Liver (tissue), 9 donors: ENCODE results near the gene CHRNE. TPM values are rescaled to one million over a fixed set of nuclear protein-coding genes. Genes with fewer than 3 reads are reported as not detected.

Experiments
- DNase-seq: peaks from one replicate; pipeline ENCODE4 v3.0.0-alpha.2; 2017; ENCODE audit warnings: low spot score
- H3K27ac ChIP-seq, 2 donors: one replicate each; pipeline ENCODE4 v1.7.0; 2013; ENCODE audit warnings: inconsistent platforms in 2 of 2, low read length in 2 of 2, control low read depth in 1 of 2, low read depth in 1 of 2, mild to moderate bottlenecking in 1 of 2
- H3K27me3 ChIP-seq, 4 donors: one replicate each; pipeline versions ENCODE4 v1.6.1 to v1.7.0; 2013; ENCODE audit warnings: low read length in 3 of 4, inconsistent platforms in 1 of 4, mild to moderate bottlenecking in 1 of 4, moderate library complexity in 1 of 4; ENCODE audit not compliant: control insufficient read depth in 4 of 4, insufficient read depth in 4 of 4
- H3K36me3 ChIP-seq, 4 donors: one replicate each; pipeline versions ENCODE4 v1.6.1 to v1.7.0; 2013; ENCODE audit warnings: low read length in 3 of 4, mild to moderate bottlenecking in 3 of 4, low read depth in 1 of 4, moderate library complexity in 1 of 4; ENCODE audit not compliant: control insufficient read depth in 4 of 4, insufficient read depth in 3 of 4
- H3K4me1 ChIP-seq, 4 donors: one replicate each; pipeline versions ENCODE4 v1.6.1 to v1.7.0; 2013; ENCODE audit warnings: low read length in 3 of 4, mild to moderate bottlenecking in 3 of 4, moderate library complexity in 1 of 4; ENCODE audit not compliant: control insufficient read depth in 4 of 4, insufficient read depth in 4 of 4
- H3K4me3 ChIP-seq, 3 donors: one replicate each; pipeline versions ENCODE4 v1.6.1 to v1.7.0; 2013; ENCODE audit warnings: low read length in 3 of 3, control low read depth in 1 of 3, low read depth in 1 of 3, mild to moderate bottlenecking in 1 of 3
- H3K9ac ChIP-seq, 2 donors: one replicate each; pipeline ENCODE4 v1.7.0; 2013; ENCODE audit warnings: low read length in 2 of 2, mild to moderate bottlenecking in 2 of 2, moderate library complexity in 2 of 2, control low read depth in 1 of 2, low read depth in 1 of 2
- H3K9me3 ChIP-seq, 4 donors: one replicate each; pipeline versions ENCODE4 v1.6.1 to v1.7.0; 2013; ENCODE audit warnings: low read length in 3 of 4; ENCODE audit not compliant: control insufficient read depth in 4 of 4
- FOXA1 ChIP-seq: IDR thresholded peaks from 2 replicates; pipeline ENCODE4 v1.6.1; 2016; ENCODE audit warnings: antibody characterized with exemption
- FOXA2 ChIP-seq: IDR thresholded peaks from 2 replicates; pipeline ENCODE4 v1.6.1; 2016; ENCODE audit warnings: antibody characterized with exemption
- GABPA ChIP-seq, 2 donors: IDR thresholded peaks in 1 of 2; conservative IDR thresholded peaks in 1 of 2; 2 replicates each; pipeline ENCODE4 v1.6.1; 2016; ENCODE audit warnings: antibody characterized with exemption in 2 of 2, mild to moderate bottlenecking in 1 of 2, moderate library complexity in 1 of 2
- HNF4A ChIP-seq, 2 donors: conservative IDR thresholded peaks; 2 replicates each; pipeline ENCODE4 v1.6.1; 2016; ENCODE audit warnings: antibody characterized with exemption in 2 of 2, mild to moderate bottlenecking in 2 of 2
- JUND ChIP-seq, 2 donors: IDR thresholded peaks; 2 replicates each; pipeline ENCODE4 v1.6.1; 2016; ENCODE audit warnings: antibody characterized with exemption in 2 of 2
- NR2F2 ChIP-seq: IDR thresholded peaks from 2 replicates; pipeline ENCODE4 v1.6.1; 2016; ENCODE audit warnings: antibody characterized with exemption
- RAD21 ChIP-seq, 2 donors: IDR thresholded peaks; 2 replicates each; pipeline ENCODE4 v1.6.1; 2016; ENCODE audit warnings: antibody characterized with exemption in 2 of 2, mild to moderate bottlenecking in 2 of 2
- RXRA ChIP-seq, 2 donors: IDR thresholded peaks; 2 replicates each; pipeline ENCODE4 v1.6.1; 2017 to 2018; ENCODE audit warnings: antibody characterized with exemption in 2 of 2, mild to moderate bottlenecking in 1 of 2
- YY1 ChIP-seq: IDR thresholded peaks from 2 replicates; pipeline ENCODE4 v1.6.1; 2016; ENCODE audit warnings: antibody characterized with exemption, mild to moderate bottlenecking
- WGBS: extraction: QIAGEN DNeasy Blood & Tissue Kit; methylation state at CpG from one replicate; pipeline ENCODE4 v1.1.7; 2013; 5-methylcytosine and 5-hydroxymethylcytosine counted together
- polyA plus RNA-seq, 2 donors: library from polyadenylated mRNA; stranded (reverse) in 1 of 2; unstranded in 1 of 2; fragments of 200-250 nt in 1 of 2; fragments of >200 nt in 1 of 2; fragmentation: Nextera tagmentation in 1 of 2; extraction: Ambion mirVana in 1 of 2; gene quantifications; one replicate each; pipeline versions ENCODE4 v1.2.1 to v1.2.3, GENCODE V29; 2013 to 2015
- total RNA-seq, 2 donors: library from RNA; depleted of rRNA; stranded (reverse); fragments of >200 nt; gene quantifications; one replicate each; pipeline ENCODE4 v1.2.3, GENCODE V29; 2014
- TF ChIP-seq, protein P1 (sequence below): IDR thresholded peaks from 2 replicates; pipeline ENCODE4 v1.6.1; 2016; ENCODE audit warnings: antibody characterized with exemption
- TF ChIP-seq, protein P2 (sequence below): IDR thresholded peaks from 2 replicates; pipeline ENCODE4 v1.6.1; 2016; ENCODE audit warnings: antibody characterized with exemption
- TF ChIP-seq, protein P3 (sequence below): fragments of 150-350 bp; IDR thresholded peaks from 2 replicates; pipeline ENCODE4 v1.5.1; 2017; ENCODE audit warnings: improper control_type of control experiment, low read depth, low read length; ENCODE audit not compliant: missing input control
- donor health status: healthy.
- donor health status: healthy.
- donor health status: healthy.
- donor health status: healthy.
- donor health status: healthy.

Gene CHRNE
- total and polyA plus RNA-seq, 4 donors = 0.19 to 3.1 (median 0.65) TPM

DNA sequence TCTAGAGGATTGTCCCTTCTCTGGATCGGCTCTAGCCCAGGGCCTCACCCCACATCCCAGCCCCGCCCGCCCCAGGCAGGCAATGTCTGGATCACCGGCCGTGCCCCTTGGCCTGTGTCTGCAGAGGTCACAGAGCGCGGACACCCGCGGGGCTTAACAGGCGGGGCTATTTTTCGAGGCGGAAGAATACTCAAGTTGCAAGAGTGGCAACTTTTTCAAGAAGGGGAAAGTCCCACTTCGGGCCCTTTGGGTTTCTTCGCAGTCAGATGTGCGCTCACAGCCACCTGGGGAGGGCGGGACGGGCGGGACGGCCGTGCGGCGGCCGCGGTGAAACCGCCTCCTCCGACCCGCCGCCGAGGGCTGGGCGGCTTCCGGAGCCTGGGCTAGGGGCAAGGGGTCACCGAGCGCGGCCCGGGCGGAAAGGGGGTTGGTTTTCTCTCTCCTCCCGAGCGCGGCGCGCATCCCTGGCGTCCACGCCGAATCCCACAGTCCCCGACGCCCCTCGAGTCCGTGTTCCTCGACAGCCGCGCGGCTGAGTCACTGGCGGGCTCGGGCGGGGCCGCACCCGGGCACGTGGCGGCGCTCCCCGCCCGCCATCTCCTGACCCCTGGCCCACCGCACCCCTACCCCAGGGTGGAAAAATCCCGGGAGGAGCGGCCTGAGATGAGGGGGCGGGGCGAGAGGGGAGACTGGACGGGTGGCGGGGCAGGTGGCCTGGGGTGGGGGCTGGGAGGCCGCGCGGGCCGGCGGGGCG lies 46.6 kb upstream of the CHRNE start:
- peak overlapping the region; percentile 66 to 91 (median 76) for H3K4me3 ChIP-seq
- no peaks in the 10 kb centered on the region for H3K9me3 ChIP-seq
- TF ChIP-seq HNF4A (conservative IDR thresholded peaks at IDR 0.05) (peak in 1 of 2 donors; percentile 40), GABPA (IDR thresholded peaks at IDR 0.05 in 1 of 2, conservative IDR thresholded peaks at IDR 0.05 in 1 of 2) (peak in 1 of 2 donors; percentile 17), NR2F2 (peak; percentile 77), RXRA (IDR thresholded peaks at IDR 0.05) (peak; percentile 57 to 77), FOXA1 (no peak), JUND (IDR thresholded peaks at IDR 0.05) (no peak), YY1 (no peak)
- TF ChIP-seq, protein P1, sequence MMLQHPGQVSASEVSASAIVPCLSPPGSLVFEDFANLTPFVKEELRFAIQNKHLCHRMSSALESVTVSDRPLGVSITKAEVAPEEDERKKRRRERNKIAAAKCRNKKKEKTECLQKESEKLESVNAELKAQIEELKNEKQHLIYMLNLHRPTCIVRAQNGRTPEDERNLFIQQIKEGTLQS = no peak
- TF ChIP-seq, protein P2, sequence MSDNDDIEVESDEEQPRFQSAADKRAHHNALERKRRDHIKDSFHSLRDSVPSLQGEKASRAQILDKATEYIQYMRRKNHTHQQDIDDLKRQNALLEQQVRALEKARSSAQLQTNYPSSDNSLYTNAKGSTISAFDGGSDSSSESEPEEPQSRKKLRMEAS = no peak
- peak; percentile 74 for DNase-seq
- H3K4me1 ChIP-seq = peaks cover 8 to 59% (median 43%) of the 10 kb centered on the region in 4 donors
- WGBS = under 1% methylated on average over 75 of the region's 75 CpGs
- no peaks in the 10 kb centered on the region for H3K27me3 ChIP-seq
- H3K9ac ChIP-seq = peak overlapping the region; percentile 51 to 85
- H3K27ac ChIP-seq = peak overlapping the region; percentile 95 to 96
- H3K36me3 ChIP-seq = peaks cover 3 to 12% (median 5%) of the 10 kb centered on the region in 4 donors

DNA sequence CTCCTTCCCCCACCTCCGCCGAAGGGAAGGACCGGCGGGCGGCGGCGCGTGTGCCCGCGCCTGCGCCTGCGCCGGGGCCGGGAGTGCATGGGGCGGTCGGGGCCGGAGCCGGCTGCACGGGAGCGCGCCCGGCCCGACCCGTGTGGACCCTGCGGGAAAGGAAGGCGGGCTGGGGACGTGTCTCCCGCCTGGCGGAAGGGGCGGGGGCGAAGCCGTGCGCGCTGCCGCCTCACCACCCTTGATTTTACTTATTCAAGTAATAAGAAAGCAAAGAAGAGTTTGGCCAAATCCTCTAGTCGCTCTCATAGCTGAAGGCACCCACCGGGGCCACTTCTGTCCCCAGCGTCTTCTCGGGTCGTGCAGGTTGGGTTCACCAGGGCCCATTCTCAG lies 46.0 kb upstream of the CHRNE start:
- Histone ChIP-seq H3K36me3 (peaks cover 3 to 12% (median 7%) of the 10 kb centered on the region in 4 donors), H3K4me3 (peak overlapping the region; percentile 66 to 96 (median 91)), H3K27ac (peak overlapping the region; percentile 95 to 96), H3K9me3 (no peaks in the 10 kb centered on the region), H3K27me3 (no peaks in the 10 kb centered on the region), H3K4me1 (peaks cover 8 to 59% (median 45%) of the 10 kb centered on the region in 4 donors), H3K9ac (peak overlapping the region; percentile 51 to 85)
- TF ChIP-seq FOXA1 (no peak), NR2F2 (no peak), HNF4A (conservative IDR thresholded peaks at IDR 0.05) (no peak), RXRA (IDR thresholded peaks at IDR 0.05) (no peak), RAD21 (IDR thresholded peaks at IDR 0.05) (no peak), FOXA2 (no peak)
- TF ChIP-seq, protein P3, sequence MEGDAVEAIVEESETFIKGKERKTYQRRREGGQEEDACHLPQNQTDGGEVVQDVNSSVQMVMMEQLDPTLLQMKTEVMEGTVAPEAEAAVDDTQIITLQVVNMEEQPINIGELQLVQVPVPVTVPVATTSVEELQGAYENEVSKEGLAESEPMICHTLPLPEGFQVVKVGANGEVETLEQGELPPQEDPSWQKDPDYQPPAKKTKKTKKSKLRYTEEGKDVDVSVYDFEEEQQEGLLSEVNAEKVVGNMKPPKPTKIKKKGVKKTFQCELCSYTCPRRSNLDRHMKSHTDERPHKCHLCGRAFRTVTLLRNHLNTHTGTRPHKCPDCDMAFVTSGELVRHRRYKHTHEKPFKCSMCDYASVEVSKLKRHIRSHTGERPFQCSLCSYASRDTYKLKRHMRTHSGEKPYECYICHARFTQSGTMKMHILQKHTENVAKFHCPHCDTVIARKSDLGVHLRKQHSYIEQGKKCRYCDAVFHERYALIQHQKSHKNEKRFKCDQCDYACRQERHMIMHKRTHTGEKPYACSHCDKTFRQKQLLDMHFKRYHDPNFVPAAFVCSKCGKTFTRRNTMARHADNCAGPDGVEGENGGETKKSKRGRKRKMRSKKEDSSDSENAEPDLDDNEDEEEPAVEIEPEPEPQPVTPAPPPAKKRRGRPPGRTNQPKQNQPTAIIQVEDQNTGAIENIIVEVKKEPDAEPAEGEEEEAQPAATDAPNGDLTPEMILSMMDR = no peak
- TF ChIP-seq, protein P2 = no peak
- TF ChIP-seq, protein P1 = no peak
- DNase-seq = peak; percentile 78
- under 1% methylated on average over 40 of the region's 40 CpGs for WGBS
